IMR-90 (cell line): ENCODE data around the gene EPB41L3. TPM values are rescaled to one million over a fixed set of nuclear protein-coding genes. Genes with fewer than 3 reads are reported as not detected.

Experiments
- ATAC-seq: fragments of 200-7000 bp; cut with Tn5 transposase; 2 replicates; pipeline ENCODE4 v1.9.1; 2020; ENCODE audit warnings: low read depth, mild to moderate bottlenecking, moderate library complexity
- BruUV-seq: library from RNA; stranded (reverse); fragments of 400-500 nt; replicated peaks from 2 replicates; lab custom pipeline; 2021; lab: Mats Ljungman, UMichigan
- CTCF ChIA-PET: fragments of 300-600 bp; formaldehyde crosslinking; extraction: SDS; loops from one replicate; lab custom pipeline; 2021; ENCODE audit warnings: antibody characterized with exemption; lab: Yijun Ruan, JAX
- POLR2A ChIA-PET: fragments of 300-600 bp; sonication (Branson Sonifier 250); formaldehyde crosslinking; loops from one replicate; lab custom pipeline; 2022; ENCODE audit warnings: antibody characterized with exemption; ENCODE audit not compliant: unreplicated experiment; lab: Charles Lee
- DNase-seq: peaks from one replicate; pipeline ENCODE4 v3.0.0; 2013
- H2AFZ ChIP-seq: replicated peaks from 2 replicates; pipeline ENCODE3; 2013; ENCODE audit warnings: low read length, mild to moderate bottlenecking; ENCODE audit not compliant: poor library complexity
- H2AK5ac ChIP-seq: 2 replicates; pipeline ENCODE4 v1.6.1; 2013; ENCODE audit warnings: low read depth, low read length, inconsistent platforms
- H2AK9ac ChIP-seq: replicated peaks from 2 replicates; pipeline ENCODE3; 2013; ENCODE audit warnings: mild to moderate bottlenecking, low read depth, low read length, moderate library complexity; ENCODE audit not compliant: poor library complexity
- H2BK120ac ChIP-seq: 2 replicates; pipeline ENCODE4 v1.6.1; 2013; ENCODE audit warnings: low read depth, low read length, inconsistent platforms
- H2BK15ac ChIP-seq: 3 replicates; pipeline ENCODE4 v1.6.1; 2013; ENCODE audit warnings: low read depth, low read length, inconsistent platforms
- H2BK20ac ChIP-seq: 2 replicates; pipeline ENCODE4 v1.6.1; 2013; ENCODE audit warnings: low read depth, mild to moderate bottlenecking, inconsistent platforms, low read length, moderate library complexity
- H2BK5ac ChIP-seq: 2 replicates; pipeline ENCODE4 v1.6.1; 2013; ENCODE audit warnings: mild to moderate bottlenecking, low read depth, low read length, inconsistent platforms; ENCODE audit not compliant: poor library complexity, severe bottlenecking
- H3K14ac ChIP-seq: replicated peaks from 2 replicates; pipeline ENCODE4 v1.6.1; 2013; ENCODE audit warnings: low read depth, low read length, inconsistent platforms
- H3K18ac ChIP-seq: 2 replicates; pipeline ENCODE4 v1.6.1; 2013; ENCODE audit warnings: low read depth, low read length, control low read depth
- H3K23ac ChIP-seq: 2 replicates; pipeline ENCODE4 v1.6.1; 2013; ENCODE audit warnings: low read depth, low read length, inconsistent platforms
- H3K27ac ChIP-seq: 2 replicates; pipeline ENCODE4 v1.5.1; 2013; ENCODE audit warnings: mild to moderate bottlenecking, control low read depth, low read length; ENCODE audit not compliant: insufficient read depth
- H3K27me3 ChIP-seq: 2 replicates; pipeline ENCODE4 v1.6.1; 2013; ENCODE audit warnings: low read length; ENCODE audit not compliant: control insufficient read depth, insufficient read depth
- H3K36me3 ChIP-seq: 2 replicates; pipeline ENCODE4 v1.6.1; 2013; ENCODE audit warnings: low read length, mixed read lengths; ENCODE audit not compliant: control insufficient read depth, insufficient read depth
- H3K4ac ChIP-seq: 2 replicates; pipeline ENCODE4 v1.6.1; 2013; ENCODE audit warnings: low read depth, low read length, inconsistent platforms
- H3K4me1 ChIP-seq: 2 replicates; pipeline ENCODE4 v1.6.1; 2013; ENCODE audit warnings: low read length, mixed read lengths; ENCODE audit not compliant: control insufficient read depth, insufficient read depth
- H3K4me2 ChIP-seq: 2 replicates; pipeline ENCODE4 v1.6.1; 2013; ENCODE audit warnings: low read depth, mild to moderate bottlenecking, control low read depth, low read length, moderate library complexity
- H3K4me3 ChIP-seq: 2 replicates; pipeline ENCODE4 v1.5.1; 2013; ENCODE audit warnings: low read depth, mild to moderate bottlenecking, control low read depth, low read length, moderate library complexity; ENCODE audit not compliant: insufficient read depth
- H3K56ac ChIP-seq: 2 replicates; pipeline ENCODE4 v1.6.1; 2013; ENCODE audit warnings: low read length, inconsistent platforms; ENCODE audit not compliant: insufficient read depth; ENCODE audit errors: extremely low read depth
- H3K79me1 ChIP-seq, 2 experiments: 2 replicates each; pipeline ENCODE4 v1.6.1; 2013; ENCODE audit warnings: low read length in 2 of 2, inconsistent platforms in 1 of 2, low read depth in 1 of 2
- H3K9ac ChIP-seq: 2 replicates; pipeline ENCODE4 v1.6.1; 2013; ENCODE audit warnings: low read depth, low read length, control low read depth
- H3K9me1 ChIP-seq: 2 replicates; pipeline ENCODE4 v1.6.1; 2013; ENCODE audit warnings: low read length, inconsistent platforms; ENCODE audit not compliant: insufficient read depth
- H3K9me3 ChIP-seq: 2 replicates; pipeline ENCODE4 v1.6.1; 2013; ENCODE audit warnings: low read length; ENCODE audit not compliant: control insufficient read depth, insufficient read depth
- H4K20me1 ChIP-seq: 2 replicates; pipeline ENCODE4 v1.6.1; 2013; ENCODE audit warnings: low read length, inconsistent platforms; ENCODE audit not compliant: insufficient read depth
- H4K5ac ChIP-seq: 2 replicates; pipeline ENCODE4 v1.6.1; 2013; ENCODE audit warnings: mild to moderate bottlenecking, low read depth, low read length, control low read depth
- H4K8ac ChIP-seq, 2 experiments: 2 replicates each; pipeline ENCODE4 v1.6.1; 2013; ENCODE audit warnings: low read depth in 2 of 2, low read length in 2 of 2, control low read depth in 1 of 2, inconsistent platforms in 1 of 2
- H4K91ac ChIP-seq: 2 replicates; pipeline ENCODE4 v1.6.1; 2013; ENCODE audit warnings: low read depth, low read length, inconsistent platforms; ENCODE audit not compliant: insufficient read depth
- BHLHE40 ChIP-seq: fragments of 150-350 bp; IDR thresholded peaks from 2 replicates; pipeline ENCODE4 v1.6.1; 2016; ENCODE audit warnings: mild to moderate bottlenecking, low read depth, low read length
- CEBPB ChIP-seq: IDR thresholded peaks from 2 replicates; pipeline ENCODE4 v1.6.1; 2012; ENCODE audit warnings: low read depth, low read length, improper control_type of control experiment
- CHD1 ChIP-seq: IDR thresholded peaks from 2 replicates; pipeline ENCODE4 v1.6.1; 2012; ENCODE audit warnings: low read depth, low read length, improper control_type of control experiment
- FOS ChIP-seq: fragments of 150-350 bp; IDR thresholded peaks from 2 replicates; pipeline ENCODE4 v1.6.1; 2016; ENCODE audit warnings: low read depth, low read length
- MAFK ChIP-seq: IDR thresholded peaks from 2 replicates; pipeline ENCODE4 v1.6.1; 2012; ENCODE audit warnings: low read depth, low read length, improper control_type of control experiment
- MAZ ChIP-seq: IDR thresholded peaks from 2 replicates; pipeline ENCODE4 v1.6.1; 2012; ENCODE audit warnings: low read depth, mild to moderate bottlenecking, low read length, improper control_type of control experiment, moderate library complexity, borderline replicate concordance
- MXI1 ChIP-seq: IDR thresholded peaks from 2 replicates; pipeline ENCODE4 v1.6.1; 2012; ENCODE audit warnings: low read depth, mild to moderate bottlenecking, low read length, moderate library complexity, borderline replicate concordance
- NFE2L2 ChIP-seq: fragments of 150-350 bp; IDR thresholded peaks from 2 replicates; pipeline ENCODE4 v1.6.1; 2016; ENCODE audit warnings: low read depth, mild to moderate bottlenecking, low read length
- POLR2A ChIP-seq: IDR thresholded peaks from 2 replicates; pipeline ENCODE4 v1.6.1; 2012; ENCODE audit warnings: mild to moderate bottlenecking, low read depth, low read length
- RAD21 ChIP-seq: IDR thresholded peaks from 2 replicates; pipeline ENCODE4 v1.6.1; 2012; ENCODE audit warnings: low read length, improper control_type of control experiment
- RCOR1 ChIP-seq: IDR thresholded peaks from 2 replicates; pipeline ENCODE4 v1.6.1; 2012; ENCODE audit warnings: mild to moderate bottlenecking, low read length, improper control_type of control experiment; ENCODE audit not compliant: insufficient replicate concordance
- RFX5 ChIP-seq: IDR thresholded peaks from 2 replicates; pipeline ENCODE4 v1.8.0; 2012; ENCODE audit warnings: low read depth, mild to moderate bottlenecking, low read length, moderate library complexity
- SMC3 ChIP-seq: fragments of 150-350 bp; IDR thresholded peaks from 2 replicates; pipeline ENCODE4 v1.6.1; 2016; ENCODE audit warnings: low read depth, mild to moderate bottlenecking, antibody characterized with exemption, low read length, moderate library complexity
- WGBS, 2 experiments: methylation state at CpG; one replicate each; pipeline versions ENCODE4 v1.1.5 to v1.1.7; 2013; ENCODE audit warnings: missing lambda C conversion rate in 2 of 2; ENCODE audit not compliant: insufficient read length in 1 of 2; ENCODE audit errors: extremely low coverage in 2 of 2; 5-methylcytosine and 5-hydroxymethylcytosine counted together
- dilution Hi-C: fragments of 300-500 bp; cut with HindIII; formaldehyde crosslinking; loops from one replicate; pipeline ENCODE4 v1.14.3; 2018; ENCODE audit warnings: low sequenced_read_pairs; ENCODE audit not compliant: unreplicated experiment
- in situ Hi-C: fragments of 300-500 bp; cut with MboI; formaldehyde crosslinking; loops from 3 replicates; pipeline ENCODE4 v1.14.3; 2019; ENCODE audit warnings: low sequenced_read_pairs, inconsistent platforms, mixed read lengths
- intact Hi-C: fragments of 100-400 bp; cut with micrococcal nuclease; formaldehyde crosslinking; loops from 2 replicates; pipeline ENCODE4 v1.10.0; 2022
- polyA plus RNA-seq, 3 experiments: library from polyadenylated mRNA; depleted of rRNA; stranded (reverse); fragments of >200 nt; gene quantifications; 2 replicates each; pipeline ENCODE4 v1.2.3, GENCODE V29; 2012; ENCODE audit warnings: low replicate concordance in 1 of 3
- total RNA-seq: library from RNA; depleted of rRNA; stranded (reverse); fragments of >200 nt; gene quantifications from 2 replicates; pipeline ENCODE4 v1.2.3, GENCODE V29; 2012
- TF ChIP-seq, protein P1 (sequence below): fragments of 150-350 bp; IDR thresholded peaks from 2 replicates; pipeline ENCODE4 v1.6.1; 2016; ENCODE audit warnings: low read depth, mild to moderate bottlenecking, low read length, moderate library complexity, borderline replicate concordance
- TF ChIP-seq, protein P2 (sequence below): fragments of 150-350 bp; IDR thresholded peaks from 2 replicates; pipeline ENCODE4 v1.6.1; 2017; ENCODE audit warnings: mild to moderate bottlenecking, antibody characterized with exemption, low read length, low read depth
- TF ChIP-seq, protein P3 (sequence below): conservative IDR thresholded peaks from 2 replicates; pipeline ENCODE4 v1.5.1; 2012; ENCODE audit warnings: mild to moderate bottlenecking, low read depth, low read length, improper control_type of control experiment

The EPB41L3 gene
- total and polyA plus RNA-seq, 2 of the 4 experiments (the other 2 are of a cell fraction) = 36.6 to 70.3 TPM

DNA sequence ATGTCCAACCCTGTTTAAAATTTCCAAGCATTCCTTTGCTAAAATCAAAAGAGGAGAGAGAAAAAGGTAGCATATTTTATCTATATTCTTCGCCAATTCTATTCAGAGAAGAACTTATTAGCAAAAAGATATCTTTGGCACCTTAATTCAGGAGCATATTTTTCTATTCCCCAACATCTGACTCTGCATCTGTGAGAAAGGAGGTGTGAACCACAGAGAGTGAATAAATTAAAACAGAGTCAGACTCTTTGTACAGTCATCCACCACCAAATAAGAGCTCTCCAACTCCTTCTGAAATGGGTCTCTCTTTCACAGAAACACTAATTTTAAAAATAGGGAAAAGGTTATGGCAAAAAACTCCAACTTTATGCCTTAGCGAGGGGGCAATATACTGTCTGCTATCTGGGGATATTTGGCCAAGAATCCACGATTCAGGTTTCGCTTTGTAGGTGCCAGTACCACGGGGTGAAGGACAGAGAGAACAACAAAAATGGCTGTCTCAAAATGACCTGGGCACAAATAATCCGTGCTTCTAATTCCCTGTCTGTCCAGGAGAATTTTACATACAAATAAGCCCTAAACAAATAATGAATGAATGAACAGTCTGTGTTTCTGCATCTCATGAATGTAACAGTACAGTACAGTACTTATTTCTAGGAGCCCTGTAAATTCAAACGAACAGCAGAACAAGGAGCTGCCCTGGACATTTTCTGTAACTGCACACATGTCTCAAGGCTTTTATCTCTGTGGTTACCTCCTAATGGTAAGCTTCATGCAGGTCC, 43.4 kb downstream of the EPB41L3 start:
- Histone ChIP-seq H2AK9ac (no peak overlapping the region), H2BK5ac (no peak overlapping the region), H3K4me1 (no peaks in the 10 kb centered on the region), H4K5ac (no peak overlapping the region), H3K4ac (no peak overlapping the region), H2BK15ac (no peak overlapping the region), H3K9me3 (no peaks in the 10 kb centered on the region), H4K8ac (no peak overlapping the region), H2AK5ac (no peak overlapping the region), H3K14ac (no peak overlapping the region), H3K4me3 (no peak overlapping the region), H3K18ac (no peak overlapping the region), H4K91ac (no peak overlapping the region), H3K4me2 (no peak overlapping the region), H3K27me3 (no peaks in the 10 kb centered on the region), H3K9ac (no peak overlapping the region), H3K27ac (no peak overlapping the region), H4K20me1 (peaks cover 15% of the 10 kb centered on the region; the same call in 1 of the 2 replicates), H2BK120ac (no peak overlapping the region), H3K36me3 (no peaks in the 10 kb centered on the region), H3K23ac (no peak overlapping the region), H3K9me1 (0 out of 2 replicates have a peak, but pooled peaks cover 2% of the 10 kb centered on the region), H2BK20ac (no peak overlapping the region), H3K56ac (no peak overlapping the region), H2AFZ (no peak overlapping the region), H3K79me1 (peaks cover 0 to 25% of the 10 kb centered on the region in 2 experiments)
- BruUV-seq = no TSS peak
- intact Hi-C loops (no loop called here), in situ Hi-C loops (no loop called here), dilution Hi-C loops (no loop called here)
- ATAC-seq (no peak), DNase-seq (no peak)
- POLR2A ChIA-PET = no interaction called here
- CTCF ChIA-PET = no interaction called here
- no CpG with 5 or more reads among the region's 7 CpGs for WGBS, 2 experiments
- no peak for TF ChIP-seq FOS
- TF ChIP-seq SMC3 = no peak
- TF ChIP-seq RCOR1 = no peak
- TF ChIP-seq CHD1 = no peak
- TF ChIP-seq, protein P1, sequence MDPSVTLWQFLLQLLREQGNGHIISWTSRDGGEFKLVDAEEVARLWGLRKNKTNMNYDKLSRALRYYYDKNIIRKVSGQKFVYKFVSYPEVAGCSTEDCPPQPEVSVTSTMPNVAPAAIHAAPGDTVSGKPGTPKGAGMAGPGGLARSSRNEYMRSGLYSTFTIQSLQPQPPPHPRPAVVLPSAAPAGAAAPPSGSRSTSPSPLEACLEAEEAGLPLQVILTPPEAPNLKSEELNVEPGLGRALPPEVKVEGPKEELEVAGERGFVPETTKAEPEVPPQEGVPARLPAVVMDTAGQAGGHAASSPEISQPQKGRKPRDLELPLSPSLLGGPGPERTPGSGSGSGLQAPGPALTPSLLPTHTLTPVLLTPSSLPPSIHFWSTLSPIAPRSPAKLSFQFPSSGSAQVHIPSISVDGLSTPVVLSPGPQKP = no peak
- no peak for TF ChIP-seq NFE2L2
- no peak for TF ChIP-seq RFX5
- TF ChIP-seq, protein P2, sequence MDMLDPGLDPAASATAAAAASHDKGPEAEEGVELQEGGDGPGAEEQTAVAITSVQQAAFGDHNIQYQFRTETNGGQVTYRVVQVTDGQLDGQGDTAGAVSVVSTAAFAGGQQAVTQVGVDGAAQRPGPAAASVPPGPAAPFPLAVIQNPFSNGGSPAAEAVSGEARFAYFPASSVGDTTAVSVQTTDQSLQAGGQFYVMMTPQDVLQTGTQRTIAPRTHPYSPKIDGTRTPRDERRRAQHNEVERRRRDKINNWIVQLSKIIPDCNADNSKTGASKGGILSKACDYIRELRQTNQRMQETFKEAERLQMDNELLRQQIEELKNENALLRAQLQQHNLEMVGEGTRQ = no peak
- TF ChIP-seq MXI1 = no peak
- TF ChIP-seq MAZ = no peak
- no peak for TF ChIP-seq BHLHE40
- TF ChIP-seq, protein P3, sequence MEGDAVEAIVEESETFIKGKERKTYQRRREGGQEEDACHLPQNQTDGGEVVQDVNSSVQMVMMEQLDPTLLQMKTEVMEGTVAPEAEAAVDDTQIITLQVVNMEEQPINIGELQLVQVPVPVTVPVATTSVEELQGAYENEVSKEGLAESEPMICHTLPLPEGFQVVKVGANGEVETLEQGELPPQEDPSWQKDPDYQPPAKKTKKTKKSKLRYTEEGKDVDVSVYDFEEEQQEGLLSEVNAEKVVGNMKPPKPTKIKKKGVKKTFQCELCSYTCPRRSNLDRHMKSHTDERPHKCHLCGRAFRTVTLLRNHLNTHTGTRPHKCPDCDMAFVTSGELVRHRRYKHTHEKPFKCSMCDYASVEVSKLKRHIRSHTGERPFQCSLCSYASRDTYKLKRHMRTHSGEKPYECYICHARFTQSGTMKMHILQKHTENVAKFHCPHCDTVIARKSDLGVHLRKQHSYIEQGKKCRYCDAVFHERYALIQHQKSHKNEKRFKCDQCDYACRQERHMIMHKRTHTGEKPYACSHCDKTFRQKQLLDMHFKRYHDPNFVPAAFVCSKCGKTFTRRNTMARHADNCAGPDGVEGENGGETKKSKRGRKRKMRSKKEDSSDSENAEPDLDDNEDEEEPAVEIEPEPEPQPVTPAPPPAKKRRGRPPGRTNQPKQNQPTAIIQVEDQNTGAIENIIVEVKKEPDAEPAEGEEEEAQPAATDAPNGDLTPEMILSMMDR = no peak
- TF ChIP-seq POLR2A = no peak
- no peak for TF ChIP-seq CEBPB
- no peak for TF ChIP-seq MAFK
- TF ChIP-seq RAD21 = no peak
